Mucosa of descending colon (tissue), 3 donors: ENCODE data around the gene LOXL4. TPM values are rescaled to one million over a fixed set of nuclear protein-coding genes. Genes with fewer than 3 reads are reported as not detected.
A peak's percentile ranks its signal among the peaks of the same experiment; 100 is the strongest.

ENCODE experiments used
- ATAC-seq: fragments of 200-7000 bp; cut with Tn5 transposase; one replicate; pipeline ENCODE4 v1.9.1; 2020; ENCODE audit warnings: mild to moderate bottlenecking, moderate library complexity
- DNase-seq, 3 donors: peaks; one replicate each; pipeline ENCODE4 v3.0.0-alpha.2; 2020
- H3K36me3 ChIP-seq: fragments of 200-600 bp; one replicate; pipeline ENCODE4 v1.8.0; 2021; ENCODE audit warnings: low read depth, mild to moderate bottlenecking
- H3K4me1 ChIP-seq: fragments of 200-600 bp; one replicate; pipeline ENCODE4 v1.8.0; 2021; ENCODE audit warnings: low read depth, mild to moderate bottlenecking
- H3K4me3 ChIP-seq: fragments of 200-600 bp; one replicate; pipeline ENCODE4 v1.8.0; 2021; ENCODE audit warnings: mild to moderate bottlenecking
- H3K9me3 ChIP-seq: fragments of 200-600 bp; one replicate; pipeline ENCODE4 v1.8.0; 2021; ENCODE audit warnings: mild to moderate bottlenecking
- intact Hi-C, 2 donors: fragments of 100-400 bp; cut with DNase I in 1 of 2; cut with micrococcal nuclease in 1 of 2; formaldehyde crosslinking; loops; one replicate each; pipeline versions ENCODE4 v1.11.0 to v1.11.1; 2022; cut with DNase I, micrococcal nuclease
- total RNA-seq, 3 donors: library from RNA; stranded (reverse); fragmentation: NEBNext Ultra II Directional in 2 of 3; extraction: Animal tissue kit (Norgen Biotek cat#: 25700) in 2 of 3; gene quantifications; one replicate each; pipeline versions ENCODE4 v1.2.1 to v1.2.4, GENCODE V29; 2021 to 2023
- TF ChIP-seq, protein P1 (sequence below): fragments of 200-600 bp; IDR thresholded peaks from one replicate; pipeline ENCODE4 v1.8.0; 2022; ENCODE audit warnings: antibody characterized with exemption, mild to moderate bottlenecking
- donor health status: DM: no; HTN: no; CAD: no; lungs with moderate emphysema.
- donor health status: DM: no; HTN: no; CAD: no.
- donor health status: DM: no; HTN: yes; CAD: no.

Gene LOXL4
- total RNA-seq, 3 donors from 2014 or later = 0.58 to 7.8 (median 0.58) TPM

DNA sequence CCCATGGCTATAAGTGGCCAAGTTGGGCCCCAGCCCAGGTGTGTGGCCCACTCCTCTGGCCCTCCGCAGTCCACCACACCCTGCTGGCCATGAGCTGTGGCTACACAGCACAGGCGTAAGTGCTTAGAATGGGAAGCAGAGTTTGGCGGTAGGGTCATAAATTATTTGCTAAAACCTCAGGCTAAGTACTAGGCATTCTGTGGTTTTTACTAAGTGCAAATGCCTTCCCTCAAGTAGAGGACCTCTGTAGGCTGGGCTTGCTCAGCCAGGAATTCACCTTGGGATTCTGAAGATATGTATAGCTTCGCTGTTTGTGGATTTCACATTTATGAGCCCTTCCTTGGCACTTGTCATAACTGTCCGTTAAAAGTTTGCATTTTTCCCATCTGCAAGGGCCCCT lies 44.8 kb upstream of the LOXL4 start:
- TF ChIP-seq, protein P1, sequence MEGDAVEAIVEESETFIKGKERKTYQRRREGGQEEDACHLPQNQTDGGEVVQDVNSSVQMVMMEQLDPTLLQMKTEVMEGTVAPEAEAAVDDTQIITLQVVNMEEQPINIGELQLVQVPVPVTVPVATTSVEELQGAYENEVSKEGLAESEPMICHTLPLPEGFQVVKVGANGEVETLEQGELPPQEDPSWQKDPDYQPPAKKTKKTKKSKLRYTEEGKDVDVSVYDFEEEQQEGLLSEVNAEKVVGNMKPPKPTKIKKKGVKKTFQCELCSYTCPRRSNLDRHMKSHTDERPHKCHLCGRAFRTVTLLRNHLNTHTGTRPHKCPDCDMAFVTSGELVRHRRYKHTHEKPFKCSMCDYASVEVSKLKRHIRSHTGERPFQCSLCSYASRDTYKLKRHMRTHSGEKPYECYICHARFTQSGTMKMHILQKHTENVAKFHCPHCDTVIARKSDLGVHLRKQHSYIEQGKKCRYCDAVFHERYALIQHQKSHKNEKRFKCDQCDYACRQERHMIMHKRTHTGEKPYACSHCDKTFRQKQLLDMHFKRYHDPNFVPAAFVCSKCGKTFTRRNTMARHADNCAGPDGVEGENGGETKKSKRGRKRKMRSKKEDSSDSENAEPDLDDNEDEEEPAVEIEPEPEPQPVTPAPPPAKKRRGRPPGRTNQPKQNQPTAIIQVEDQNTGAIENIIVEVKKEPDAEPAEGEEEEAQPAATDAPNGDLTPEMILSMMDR = no peak
- H3K9me3 ChIP-seq = no peaks in the 10 kb centered on the region
- ATAC-seq (no peak), DNase-seq (no peak)
- H3K36me3 ChIP-seq = no peaks in the 10 kb centered on the region
- H3K4me3 ChIP-seq = no peak overlapping the region
- intact Hi-C loops = no loop called here
- no peaks in the 10 kb centered on the region for H3K4me1 ChIP-seq

DNA sequence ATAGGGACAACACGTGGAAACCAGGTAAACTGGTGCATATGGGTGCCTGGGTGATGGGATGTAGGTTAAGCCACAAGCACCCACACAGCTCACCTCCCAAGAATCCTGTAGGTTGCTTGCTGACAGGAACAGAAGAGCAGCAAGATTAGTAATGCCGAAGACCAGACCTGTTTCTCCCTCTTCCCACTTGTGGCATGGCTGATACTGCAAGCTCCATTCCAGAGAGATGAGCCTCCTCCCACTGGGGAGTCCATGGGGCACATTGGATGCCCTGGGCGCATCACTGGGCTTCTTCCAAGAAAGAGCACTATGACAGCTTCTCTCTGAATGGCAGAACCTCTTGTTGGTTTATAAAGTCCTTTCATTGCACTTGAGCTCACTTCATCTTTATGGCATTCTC lies 44.4 kb upstream of the LOXL4 start:
- DNase-seq (no peak), ATAC-seq (no peak)
- intact Hi-C loops = no loop called here
- Histone ChIP-seq H3K4me3 (no peak overlapping the region), H3K4me1 (no peaks in the 10 kb centered on the region), H3K36me3 (no peaks in the 10 kb centered on the region), H3K9me3 (no peaks in the 10 kb centered on the region)
- TF ChIP-seq, protein P1 = no peak

DNA sequence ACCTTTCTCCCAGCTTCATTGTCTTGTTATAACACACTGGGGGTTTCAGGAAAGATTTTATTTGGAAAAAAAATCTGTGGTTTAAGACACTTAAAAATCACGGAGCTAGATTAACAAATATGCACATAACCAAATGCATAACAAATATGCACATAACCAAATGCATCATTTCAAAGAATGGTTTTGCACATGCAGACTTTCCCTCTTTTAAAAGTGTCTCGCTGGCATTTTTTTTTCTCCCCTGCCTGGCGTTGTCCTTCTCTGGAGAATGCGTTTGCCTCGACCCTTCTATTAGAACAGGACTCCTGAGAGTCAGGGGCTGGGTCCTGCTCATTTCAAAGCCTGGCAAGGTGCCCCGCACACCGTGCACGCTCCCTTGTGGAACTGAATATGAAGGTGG lies 42.7 kb upstream of the LOXL4 start:
- intact Hi-C loops = no loop called here

DNA sequence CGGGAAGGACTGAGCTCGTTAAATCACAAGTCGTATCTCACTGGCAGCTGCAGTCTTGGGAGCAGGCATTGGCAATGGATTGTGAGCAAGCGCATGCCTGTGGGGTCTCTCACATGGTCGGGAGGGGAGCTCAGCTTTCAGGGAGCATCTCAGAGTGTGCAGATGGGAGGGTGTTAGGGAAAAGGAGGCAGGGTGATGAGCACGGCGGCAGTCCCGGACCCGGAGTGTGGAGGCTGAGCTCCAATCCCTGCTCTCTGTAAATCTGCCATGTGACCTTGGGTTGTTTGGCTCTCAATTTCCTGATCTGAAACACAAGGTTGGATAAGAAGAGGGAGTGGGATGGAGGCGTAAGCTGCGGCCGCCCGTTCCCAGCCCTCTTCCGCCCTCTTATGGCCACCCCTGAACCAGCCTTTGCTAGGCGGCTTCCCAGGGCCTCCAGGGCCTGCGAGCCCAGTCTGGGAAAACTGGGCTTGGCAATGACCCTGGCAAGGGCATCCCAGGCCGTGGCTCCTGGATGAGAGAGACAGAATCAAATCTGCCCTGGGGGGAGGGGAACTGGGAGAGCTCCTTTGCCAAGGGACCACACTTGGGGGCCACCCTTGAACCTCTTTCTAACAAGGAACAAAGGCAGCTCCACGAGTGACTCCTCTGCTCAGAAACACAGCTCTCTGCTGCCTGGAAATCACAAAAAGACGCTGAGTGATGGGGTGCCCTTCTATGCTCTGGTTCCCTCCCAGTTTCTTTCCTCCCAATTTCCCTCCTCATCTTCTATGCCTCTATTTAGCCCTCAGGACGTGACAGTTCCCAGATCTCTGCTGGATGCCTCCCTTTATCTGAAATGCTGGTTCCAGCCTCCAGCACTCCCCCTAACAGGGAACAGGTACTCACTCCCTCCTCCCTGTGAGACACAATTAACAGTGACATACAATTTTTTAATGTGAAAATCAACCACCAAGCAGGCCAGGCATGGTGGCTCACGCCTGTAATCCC lies 41.7 kb upstream of the LOXL4 start:
- ATAC-seq (peak; percentile 93), DNase-seq (peak; percentile 63 to 75 (median 72))
- Histone ChIP-seq H3K9me3 (no peaks in the 10 kb centered on the region), H3K36me3 (no peaks in the 10 kb centered on the region), H3K4me3 (no peak overlapping the region), H3K4me1 (no peaks in the 10 kb centered on the region)
- TF ChIP-seq, protein P1 = peak; percentile 67
- intact Hi-C loops = loop anchor here (5.0 to 10.0 kb wide), 2 partner anchors 67 to 135 kb away; no protein-coding TSS in a partner anchor

More for the DNA sequence above, 42.7 kb upstream of the LOXL4 start:
- ATAC-seq = no peak
- Histone ChIP-seq H3K9me3 (no peaks in the 10 kb centered on the region), H3K4me3 (no peak overlapping the region), H3K36me3 (no peaks in the 10 kb centered on the region), H3K4me1 (no peaks in the 10 kb centered on the region)
- TF ChIP-seq, protein P1 = no peak
- DNase-seq = no peak

DNA sequence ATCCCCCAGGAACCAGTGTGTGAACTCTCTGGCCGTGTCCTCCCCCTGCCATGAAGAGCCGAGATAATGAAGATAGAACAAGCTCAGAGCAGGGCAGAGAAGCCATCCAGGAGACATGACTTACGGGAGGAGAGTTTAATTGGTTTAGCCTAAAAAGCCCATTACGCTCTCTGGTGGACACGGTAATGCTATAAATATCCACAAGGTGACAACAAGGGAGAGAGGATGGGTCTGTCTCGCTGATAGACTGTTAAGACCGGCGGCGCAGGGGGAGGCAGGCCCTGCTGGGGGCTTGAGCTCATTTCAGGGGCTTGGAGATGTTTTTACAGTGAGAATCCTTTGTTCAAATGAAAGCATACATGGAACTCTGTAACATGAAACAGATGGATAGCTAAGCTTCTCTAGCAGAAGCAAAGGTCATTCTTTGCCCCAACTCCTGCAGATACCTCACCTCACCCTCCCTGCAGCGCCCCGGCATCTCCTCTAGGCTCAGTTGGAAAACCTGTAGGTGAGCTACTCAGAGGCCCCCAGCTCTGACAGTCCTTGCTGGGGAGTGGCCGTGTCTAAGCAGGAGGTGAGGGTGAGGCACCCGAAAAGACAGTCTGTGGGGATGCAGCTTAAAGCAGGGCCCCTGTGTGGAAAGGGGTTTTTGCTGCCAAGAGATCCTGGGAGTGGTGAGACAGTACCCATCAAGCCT lies 40.8 kb upstream of the LOXL4 start:
- TF ChIP-seq, protein P1 = no peak

More for the DNA sequence above, 40.8 kb upstream of the LOXL4 start:
- ATAC-seq (no peak), DNase-seq (no peak)
- H3K9me3 ChIP-seq = no peaks in the 10 kb centered on the region
- H3K4me3 ChIP-seq = no peak overlapping the region
- no peaks in the 10 kb centered on the region for H3K36me3 ChIP-seq
- H3K4me1 ChIP-seq = no peaks in the 10 kb centered on the region
- intact Hi-C loops = loop anchor here (5.0 to 10.0 kb wide), 2 partner anchors 67 to 134 kb away; no protein-coding TSS in a partner anchor
